Pancreas (tissue), 10 donors: ENCODE results near the gene DDHD1. TPM values are rescaled to one million over a fixed set of nuclear protein-coding genes. Genes with fewer than 3 reads are reported as not detected.
"Not testable (repeated sequence)": the region's sequence is repeated elsewhere in the genome, so short reads cannot be mapped to it uniquely, and the experiment has no call there.

Source experiments
- ATAC-seq, 4 donors: fragments of 200-7000 bp; cut with Tn5 transposase; one replicate each; pipeline versions ENCODE4 v1.8.0 to v1.9.1; 2020; ENCODE audit warnings: mild to moderate bottlenecking in 4 of 4, moderate library complexity in 4 of 4
- DNase-seq, 6 donors: peaks; one replicate each; pipeline ENCODE4 v3.0.0-alpha.2; 2020
- FAIRE-seq: peaks from 2 replicates; lab custom pipeline; 2012; peaks lifted over from hg19 to GRCh38; lab: Jason Lieb, UNC
- H3K27ac ChIP-seq, 4 donors: fragments of 200-600 bp; sonication (generic); 1 replicate in 3 of 4; 2 replicates in 1 of 4; pipeline versions ENCODE4 v1.5.0 to v1.8.0; 2020
- H3K27me3 ChIP-seq, 4 donors: fragments of 200-600 bp; one replicate each; pipeline ENCODE4 v1.8.0; 2021
- H3K36me3 ChIP-seq, 3 donors: fragments of 200-600 bp; sonication (generic) in 1 of 3; one replicate each; pipeline versions ENCODE4 v1.5.0 to v1.8.0; 2020 to 2021
- H3K4me1 ChIP-seq, 3 donors: fragments of 200-600 bp; one replicate each; pipeline ENCODE4 v1.8.0; 2021
- H3K4me3 ChIP-seq, 4 donors: fragments of 200-600 bp; sonication (generic) in 2 of 4; one replicate each; pipeline versions ENCODE4 v1.5.0 to v1.8.0; 2020 to 2021
- H3K9me3 ChIP-seq, 4 donors: fragments of 200-600 bp; one replicate each; pipeline ENCODE4 v1.8.0; 2021
- CTCF ChIP-seq, 4 donors: fragments of 200-600 bp; sonication (generic) in 3 of 4; IDR thresholded peaks; one replicate each; pipeline versions ENCODE4 v1.5.0 to v1.8.0; 2021; ENCODE audit warnings: antibody characterized with exemption in 4 of 4
- WGBS, 2 donors: extraction: QIAGEN DNeasy Blood & Tissue Kit; methylation state at CpG; one replicate each; pipeline ENCODE4 v1.1.7; 2013; 5-methylcytosine and 5-hydroxymethylcytosine counted together
- intact Hi-C, 3 donors: fragments of 100-400 bp; cut with DNase I; formaldehyde crosslinking; loops; one replicate each; pipeline versions ENCODE4 v1.11.1 to v1.14.2; 2022
- polyA plus RNA-seq, 2 donors: library from polyadenylated mRNA; stranded (reverse); fragments of 200-250 nt; gene quantifications; one replicate each; pipeline ENCODE4 v1.2.3, GENCODE V29; 2013
- total RNA-seq, 6 donors: library from RNA; stranded (reverse); fragmentation: NEBNext Ultra II Directional in 4 of 6; extraction: Animal tissue kit (Norgen Biotek cat#: 25700) in 4 of 6; gene quantifications; one replicate each; pipeline versions ENCODE4 v1.2.1 to v1.2.4, GENCODE V29; 2021 to 2023
- donor health status: healthy with polysubstance abuse.
- donor health status: DM: no; HTN: no; CAD: no; lungs with moderate emphysema.
- donor health status: DM: no; HTN: no; CAD: no.
- donor health status: control.
- donor health status: control.
- donor health status: Bipolar disorder and iron deficiency.
- donor health status: DM: yes; HTN: yes; CAD: no.
- donor health status: DM: no; HTN: no; CAD: no.
- donor health status: DM: no; HTN: no; CAD: no.
- donor health status: DM: yes; HTN: yes; CAD: no.

Gene DDHD1
- total and polyA plus RNA-seq, 8 donors: 3.5 to 6.9 (median 4.7) TPM

- Histone ChIP-seq H3K4me3 (no peak overlapping the region), H3K27ac (no peak overlapping the region), H3K36me3 (no peaks in the 10 kb centered on the region), H3K4me1 (no peaks in the 10 kb centered on the region), H3K27me3 (no peaks in the 10 kb centered on the region), H3K9me3 (no peaks in the 10 kb centered on the region)
- no peak for ATAC-seq
- no peak for DNase-seq
- intact Hi-C loops: no loop called here
- WGBS, 2 donors: 64 to 74% methylated on average over 2 of the region's 2 CpGs
- FAIRE-seq: no peak
- no peak for TF ChIP-seq CTCF (IDR thresholded peaks at IDR 0.05)
Measured at GRCh38 chr14:53190938-53191337, 37.8 kb upstream of the DDHD1 start.

GRCh38 chr14:53187921-53188463, 34.9 kb upstream of the DDHD1 start:
- 89 to 91% methylated on average over 5 of the region's 5 CpGs for WGBS, 2 donors
- no peak for FAIRE-seq
- intact Hi-C loops: no loop called here
- Histone ChIP-seq H3K27me3 (no peaks in the 10 kb centered on the region), H3K4me1 (no peaks in the 10 kb centered on the region), H3K27ac (no peak overlapping the region), H3K9me3 (no peaks in the 10 kb centered on the region), H3K4me3 (no peak overlapping the region), H3K36me3 (no peaks in the 10 kb centered on the region)
- no peak for ATAC-seq
- DNase-seq: no peak
- no peak for TF ChIP-seq CTCF (IDR thresholded peaks at IDR 0.05)

DNA sequence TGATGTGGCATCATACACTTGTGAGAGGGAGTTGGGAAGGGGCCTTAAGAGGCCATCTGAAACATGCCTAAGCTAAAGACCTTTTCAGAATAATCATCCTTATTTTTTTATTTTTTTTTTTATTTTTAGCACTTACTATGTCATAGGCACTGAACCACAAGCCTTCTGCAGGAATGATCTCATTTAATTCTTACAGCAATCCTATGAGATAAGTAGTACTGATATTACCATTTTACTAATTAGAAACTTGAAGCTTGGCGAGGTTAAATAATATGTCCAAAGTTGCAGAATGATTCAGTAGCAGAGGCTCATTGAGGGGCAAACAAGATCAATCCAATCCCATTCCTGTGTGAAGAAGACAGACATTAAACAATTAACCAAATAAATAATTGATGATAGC, 33.4 kb upstream of the DDHD1 start:
- intact Hi-C loops: no loop called here
- Histone ChIP-seq H3K4me3 (no peak overlapping the region), H3K9me3 (no peaks in the 10 kb centered on the region), H3K4me1 (no peaks in the 10 kb centered on the region), H3K36me3 (no peaks in the 10 kb centered on the region), H3K27me3 (no peaks in the 10 kb centered on the region), H3K27ac (no peak overlapping the region)
- TF ChIP-seq CTCF (IDR thresholded peaks at IDR 0.05): no peak
- WGBS, 2 donors: 94 to 95% methylated on average over 1 of the region's 1 CpG
- DNase-seq (no peak), FAIRE-seq (no peak), ATAC-seq (no peak)

- no peak for ATAC-seq
- intact Hi-C loops: no loop called here
- Histone ChIP-seq H3K9me3 (no peaks in the 10 kb centered on the region), H3K27ac (no peak overlapping the region), H3K27me3 (no peaks in the 10 kb centered on the region), H3K36me3 (no peaks in the 10 kb centered on the region), H3K4me3 (no peak overlapping the region), H3K4me1 (no peaks in the 10 kb centered on the region)
- no peak for FAIRE-seq
- 55 to 68% methylated on average over 2 of the region's 2 CpGs for WGBS, 2 donors
- DNase-seq: no peak
- TF ChIP-seq CTCF (IDR thresholded peaks at IDR 0.05): no peak
Measured at GRCh38 chr14:53183611-53184010, 30.5 kb upstream of the DDHD1 start.

GRCh38 chr14:53183056-53183455, 29.9 kb upstream of the DDHD1 start:
- Histone ChIP-seq H3K4me3 (no peak overlapping the region), H3K27me3 (no peaks in the 10 kb centered on the region), H3K9me3 (no peaks in the 10 kb centered on the region), H3K4me1 (no peaks in the 10 kb centered on the region), H3K36me3 (no peaks in the 10 kb centered on the region), H3K27ac (no peak overlapping the region)
- WGBS, 2 donors: 62 to 73% methylated on average over 2 of the region's 2 CpGs
- DNase-seq (no peak), ATAC-seq (no peak), FAIRE-seq (no peak)
- intact Hi-C loops: no loop called here
- TF ChIP-seq CTCF (IDR thresholded peaks at IDR 0.05): no peak

GRCh38 chr14:53181463-53182081, 28.4 kb upstream of the DDHD1 start:
- H3K9me3 ChIP-seq, DNase-seq, H3K4me3 ChIP-seq, ATAC-seq, H3K27ac ChIP-seq, FAIRE-seq, H3K4me1 ChIP-seq, intact Hi-C loops, H3K36me3 ChIP-seq, H3K27me3 ChIP-seq: not testable (repeated sequence)
- 84 to 94% methylated on average over 10 of the region's 11 CpGs for WGBS, 2 donors
